GM19455 (cell line): ENCODE data around the gene GNB1L.
"Not testable (repeated sequence)": the region's sequence is repeated elsewhere in the genome, so short reads cannot be mapped to it uniquely, and the experiment has no call there.

Source experiments
- ATAC-seq: cut with Tn5 transposase; IDR thresholded peaks from one replicate; pipeline ENCODE4 v1.9.1; 2021; ENCODE audit not compliant: unreplicated experiment

Gene GNB1L

GRCh38 chr22:19799322-19800190 is 55.1 kb downstream of the GNB1L start:
- ATAC-seq: no peak

- ATAC-seq: no peak
These were observed 55.8 kb downstream of the GNB1L start for GRCh38 chr22:19798891-19799293.

DNA sequence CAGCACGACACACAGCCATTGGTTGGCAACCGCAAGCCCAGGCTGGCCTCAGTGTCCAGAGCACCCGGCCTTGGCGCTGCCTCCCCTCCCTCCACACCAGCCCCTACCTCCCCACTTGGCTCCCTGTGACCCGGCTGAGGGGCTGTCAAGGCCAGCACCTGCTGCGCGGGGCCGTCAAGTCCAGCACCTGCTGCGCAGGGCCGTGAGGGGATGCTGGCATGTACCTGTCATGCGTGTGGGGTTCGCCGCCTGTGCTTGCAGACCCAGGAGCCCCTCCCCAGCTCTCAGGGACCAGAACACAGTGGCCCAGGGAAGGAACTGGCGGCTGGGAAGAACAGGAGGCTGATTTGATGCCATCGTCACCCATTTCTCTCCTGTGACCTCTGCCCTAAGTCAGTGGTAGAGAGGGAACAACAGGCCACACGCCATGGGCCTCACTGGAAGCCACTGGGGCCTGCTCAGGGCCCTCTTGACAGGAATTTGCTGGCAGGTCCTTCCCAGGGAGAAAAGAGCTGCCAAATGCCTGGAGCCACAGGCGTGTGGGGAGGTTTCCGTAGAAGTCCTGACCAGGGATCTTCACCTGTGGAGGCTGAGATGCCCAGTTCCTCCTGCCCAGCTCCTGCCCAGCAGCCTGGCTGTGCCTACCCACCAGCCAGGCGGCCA is 56.5 kb downstream of the GNB1L start:
- no peak for ATAC-seq

DNA sequence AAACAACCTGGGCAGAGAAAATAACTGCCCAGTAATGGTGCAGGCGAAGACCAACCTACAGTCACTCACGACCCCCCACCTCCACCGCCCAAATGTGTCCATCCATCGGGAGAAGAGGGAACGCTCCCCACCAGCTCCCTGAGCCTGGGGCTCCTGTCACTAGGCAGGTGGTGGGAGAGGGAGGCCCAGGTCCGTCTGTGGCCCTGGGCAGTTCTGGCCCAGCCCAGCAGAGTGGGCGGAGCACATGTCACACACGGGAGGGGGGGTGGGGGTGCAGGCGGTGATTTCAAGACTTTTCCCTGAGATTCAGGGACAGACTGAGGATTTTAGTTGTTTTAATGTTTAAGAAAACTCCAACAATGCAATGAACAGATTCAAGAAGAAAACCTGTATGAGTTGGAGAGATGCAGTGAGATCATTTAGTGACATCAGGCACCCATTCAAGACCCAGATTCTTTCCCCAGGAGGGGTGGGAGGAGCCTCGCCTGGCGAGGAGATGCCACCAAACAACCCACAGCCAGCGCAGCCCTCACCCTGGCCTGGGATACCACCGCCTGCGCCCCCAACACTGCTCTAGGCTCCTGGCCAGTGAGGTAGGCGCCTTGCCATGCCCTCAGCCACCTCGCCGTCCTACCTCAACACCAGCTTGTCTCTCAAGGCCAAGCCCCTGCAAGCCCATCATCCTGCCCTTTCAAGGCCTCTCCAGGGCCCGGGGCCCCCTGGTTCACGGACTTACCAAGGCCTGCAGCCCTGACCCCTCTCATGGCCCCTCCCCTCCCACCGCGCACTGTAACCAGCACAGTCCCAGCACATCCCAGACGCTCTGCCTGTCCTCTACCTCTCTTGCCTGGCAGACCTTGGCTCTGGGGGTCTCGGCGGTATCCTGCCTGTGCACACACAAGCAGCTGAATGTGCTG is 57.3 kb downstream of the GNB1L start:
- no peak for ATAC-seq

- no peak for ATAC-seq
These were observed 58.5 kb downstream of the GNB1L start for GRCh38 chr22:19796160-19796559.

DNA sequence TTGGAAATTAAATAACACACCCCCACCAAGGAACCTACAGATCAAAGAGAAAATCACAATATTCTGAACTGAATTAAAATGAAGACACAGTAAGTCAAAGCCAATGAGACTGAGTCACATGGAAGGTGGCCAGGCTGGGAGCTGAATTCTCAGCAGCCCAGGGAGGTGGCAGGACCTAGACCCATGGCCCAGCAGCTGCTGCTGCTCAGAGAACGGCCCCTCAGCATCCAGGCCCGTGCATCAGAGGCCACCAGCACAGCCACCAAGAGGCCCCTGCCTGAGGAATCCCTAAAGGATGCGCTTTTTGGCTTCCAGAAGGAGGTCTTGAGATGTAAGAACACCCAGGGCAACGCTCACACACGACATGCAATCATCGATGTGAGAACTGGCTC is 59.1 kb downstream of the GNB1L start:
- no peak for ATAC-seq

- no peak for ATAC-seq
These were observed 60.9 kb downstream of the GNB1L start for GRCh38 chr22:19793661-19794310.

DNA sequence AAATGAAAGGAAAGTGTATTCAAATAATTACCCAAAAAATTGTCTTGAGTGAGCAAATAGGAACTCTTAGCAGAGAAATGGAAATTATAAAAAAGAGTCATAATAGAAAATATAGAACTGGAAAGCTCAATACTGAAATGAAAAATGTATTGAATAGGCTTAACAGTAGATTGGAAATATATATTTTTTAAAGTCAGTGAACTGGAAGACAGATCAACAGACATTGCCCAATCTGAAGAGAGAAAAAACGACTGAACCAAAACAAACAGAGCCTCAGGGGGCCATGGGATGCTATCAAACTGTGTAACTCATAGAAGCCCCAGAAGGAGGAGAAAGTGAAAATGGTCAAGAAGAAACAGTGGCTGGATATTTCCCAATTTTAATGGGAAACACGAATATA is 61.5 kb downstream of the GNB1L start:
- no peak for ATAC-seq

GRCh38 chr22:19792383-19792896 is 62.2 kb downstream of the GNB1L start:
- ATAC-seq: not testable (repeated sequence)

DNA sequence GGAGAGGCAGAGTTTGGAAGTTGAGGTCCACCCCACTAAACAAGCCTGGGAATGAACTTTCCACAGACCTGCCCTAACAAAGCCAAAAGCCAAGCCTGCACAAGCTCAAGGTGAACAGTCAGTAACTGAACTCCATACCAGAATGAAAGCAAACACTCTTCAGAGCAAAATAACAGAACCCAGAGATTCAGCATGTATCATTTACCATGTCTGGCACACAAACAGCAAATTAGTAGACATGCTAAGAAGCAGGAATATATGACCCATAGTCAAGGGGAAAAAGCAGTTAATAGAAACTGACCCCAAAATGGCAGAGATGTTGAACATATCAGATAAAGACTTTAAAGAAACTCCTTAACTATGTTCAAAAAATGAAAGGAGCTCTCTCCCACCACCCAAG is 62.8 kb downstream of the GNB1L start:
- ATAC-seq: no peak

DNA sequence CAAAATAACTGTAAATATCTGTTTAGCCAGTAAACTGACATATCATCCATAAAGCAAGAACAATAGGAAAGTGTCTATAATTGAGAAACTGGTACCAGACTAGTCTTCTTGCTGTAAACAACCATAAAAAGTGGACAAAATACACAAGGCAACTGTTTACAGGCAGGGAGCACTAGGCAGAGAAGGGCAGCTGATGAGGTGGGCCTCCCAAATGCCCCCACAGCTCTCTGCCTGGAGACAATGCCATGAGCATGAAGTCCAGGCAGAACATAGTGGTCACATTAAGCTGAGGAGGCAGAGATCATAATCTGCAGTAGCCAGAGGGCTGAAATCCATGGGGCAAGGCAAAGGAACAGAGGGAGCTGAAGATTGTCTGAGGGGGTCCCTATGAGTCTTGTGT is 63.4 kb downstream of the GNB1L start:
- ATAC-seq: no peak

- ATAC-seq: no peak
These were observed 64.8 kb downstream of the GNB1L start for GRCh38 chr22:19789828-19790227.

DNA sequence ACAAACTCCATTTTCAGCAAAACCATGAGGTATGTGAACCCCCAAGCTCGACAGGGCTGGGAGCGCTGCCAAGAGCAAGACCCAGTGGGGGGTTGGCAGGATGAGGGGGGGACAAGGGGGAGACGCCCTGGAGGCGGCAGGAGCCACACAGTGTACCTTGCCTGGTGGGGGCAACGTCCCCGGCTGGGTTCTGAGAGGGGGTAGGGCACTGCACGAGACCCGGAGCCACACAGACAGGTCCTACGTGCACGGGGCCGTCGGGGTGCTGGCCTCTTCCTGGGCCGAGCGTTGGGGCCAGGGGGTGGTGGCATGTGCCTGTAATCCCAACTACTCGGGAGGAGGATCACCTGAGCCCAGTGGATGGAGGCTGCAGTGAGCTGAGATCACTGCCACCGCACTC is 65.3 kb downstream of the GNB1L start:
- ATAC-seq: no peak

GRCh38 chr22:19788661-19789225 is 65.9 kb downstream of the GNB1L start:
- ATAC-seq: no peak

DNA sequence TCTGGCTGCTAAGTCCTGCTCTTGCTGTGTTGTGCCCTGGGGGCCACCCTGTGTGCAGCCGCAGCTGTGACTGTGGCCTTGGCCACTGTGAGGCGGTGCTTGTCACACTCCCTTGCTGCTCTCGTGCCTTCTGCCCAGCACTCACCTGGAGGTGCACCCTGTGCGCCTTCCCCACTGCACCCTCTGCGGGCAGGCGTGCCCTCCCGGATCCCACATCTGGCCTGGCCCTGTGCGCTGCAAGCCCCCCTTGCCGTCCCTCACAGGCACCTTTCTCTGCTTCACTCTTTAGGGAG is 66.9 kb downstream of the GNB1L start:
- no peak for ATAC-seq

GRCh38 chr22:19786959-19787848 is 67.5 kb downstream of the GNB1L start:
- no peak for ATAC-seq

- no peak for ATAC-seq
These were observed 68.4 kb downstream of the GNB1L start for GRCh38 chr22:19786264-19786585.

DNA sequence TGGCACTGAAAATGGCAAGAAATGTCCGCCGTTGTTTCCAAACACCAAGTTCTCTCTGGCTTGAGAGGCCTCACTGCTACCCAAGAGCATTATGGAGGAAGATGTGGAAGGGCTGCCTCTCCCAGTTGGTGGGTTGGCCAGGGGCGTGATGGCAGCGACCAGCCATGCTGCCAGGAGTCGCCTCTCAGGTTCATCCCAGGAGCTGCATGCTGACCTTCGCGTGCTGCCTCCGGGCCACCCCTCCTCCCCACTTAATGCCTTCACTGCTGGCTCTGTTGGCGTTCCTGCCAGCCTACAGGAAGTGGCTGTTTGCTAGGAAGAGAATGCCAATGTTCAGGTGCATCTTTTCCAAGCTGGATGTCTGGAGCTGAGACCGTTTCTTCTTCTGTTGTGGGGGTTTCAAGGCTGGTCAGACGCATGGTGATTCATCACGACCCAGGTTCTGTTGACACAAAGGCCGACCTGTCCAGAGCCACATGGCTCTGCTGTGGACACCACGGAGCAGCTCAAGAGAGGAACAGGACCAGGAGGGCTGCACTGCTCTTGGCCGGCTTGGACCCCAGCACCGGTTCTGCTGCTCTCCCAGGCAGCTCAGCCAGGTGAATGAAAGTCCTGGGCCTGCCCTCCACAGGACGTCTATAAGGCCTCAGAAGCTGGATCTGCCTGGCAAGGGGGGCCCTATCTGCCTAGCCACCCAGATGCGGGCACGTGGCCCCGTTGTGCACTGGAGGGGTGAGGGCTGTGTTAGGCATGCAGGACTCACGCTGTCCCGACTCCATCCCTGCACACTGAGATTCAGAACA is 69.0 kb downstream of the GNB1L start:
- no peak for ATAC-seq
